ENCODE measurements around the gene SPTBN5.

The SPTBN5 gene

DNA sequence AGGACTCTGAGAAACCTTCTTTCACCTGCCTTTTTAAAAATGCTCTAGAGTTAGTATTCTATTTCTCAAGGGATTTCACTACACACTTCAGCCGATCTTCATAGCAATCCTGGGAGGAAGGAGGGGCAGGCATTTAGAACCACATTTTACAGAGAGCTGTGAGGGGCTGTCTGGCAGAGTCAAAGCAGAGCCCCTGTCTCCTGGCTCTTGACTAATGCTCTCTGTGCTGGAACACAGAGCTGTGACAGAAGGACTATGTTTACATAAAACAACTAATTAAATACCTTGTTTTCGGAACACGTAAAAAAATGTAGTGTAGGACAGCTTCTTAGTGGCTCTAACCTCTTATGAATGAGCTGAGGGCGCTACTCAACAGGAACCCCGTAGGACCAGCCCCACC is 7.6 kb upstream of the SPTBN5 start:
- no peak for DNase-seq

DNA sequence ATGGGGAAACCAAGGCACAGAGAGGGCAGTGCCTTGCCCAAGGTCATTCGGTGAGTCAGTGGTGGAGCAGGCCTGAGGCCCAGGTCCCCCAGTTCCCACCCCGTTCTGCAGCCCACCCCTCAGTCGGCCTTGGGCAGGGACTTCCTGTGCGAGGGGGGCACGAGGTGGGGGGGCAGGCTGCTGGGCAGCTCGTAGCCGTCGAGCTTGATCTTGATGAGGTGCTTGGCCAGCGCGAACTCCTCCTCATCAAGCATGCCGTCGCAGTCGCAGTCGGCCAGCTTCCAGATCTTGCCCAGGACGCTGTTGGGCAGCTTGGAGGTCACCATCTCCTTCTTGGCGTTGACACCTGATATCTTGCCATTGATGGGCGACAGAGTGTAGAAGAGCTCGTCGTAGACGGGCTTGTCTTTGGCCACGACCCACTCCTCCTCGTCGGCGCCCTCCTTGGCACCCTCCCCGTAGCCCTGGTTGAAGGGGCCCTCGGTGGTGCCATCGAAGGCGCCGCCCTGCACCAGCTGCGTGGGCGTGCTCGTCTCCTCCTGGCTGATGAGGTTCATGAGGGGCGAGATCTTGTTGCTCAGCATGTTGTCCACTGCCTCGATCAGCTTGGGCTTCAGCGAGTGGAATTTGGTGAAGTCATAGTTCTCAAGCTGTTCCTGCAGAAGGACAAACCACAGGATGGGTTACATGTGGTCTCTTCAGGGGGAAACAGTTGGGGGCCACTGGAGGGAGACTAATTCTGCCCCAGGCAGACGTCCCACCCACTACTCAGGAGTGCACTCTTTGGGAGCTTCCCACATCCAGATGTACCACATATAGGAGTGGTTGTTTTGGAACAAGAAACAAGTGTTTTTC is 6.9 kb upstream of the SPTBN5 start:
- DNase-seq, result no peak

DNA sequence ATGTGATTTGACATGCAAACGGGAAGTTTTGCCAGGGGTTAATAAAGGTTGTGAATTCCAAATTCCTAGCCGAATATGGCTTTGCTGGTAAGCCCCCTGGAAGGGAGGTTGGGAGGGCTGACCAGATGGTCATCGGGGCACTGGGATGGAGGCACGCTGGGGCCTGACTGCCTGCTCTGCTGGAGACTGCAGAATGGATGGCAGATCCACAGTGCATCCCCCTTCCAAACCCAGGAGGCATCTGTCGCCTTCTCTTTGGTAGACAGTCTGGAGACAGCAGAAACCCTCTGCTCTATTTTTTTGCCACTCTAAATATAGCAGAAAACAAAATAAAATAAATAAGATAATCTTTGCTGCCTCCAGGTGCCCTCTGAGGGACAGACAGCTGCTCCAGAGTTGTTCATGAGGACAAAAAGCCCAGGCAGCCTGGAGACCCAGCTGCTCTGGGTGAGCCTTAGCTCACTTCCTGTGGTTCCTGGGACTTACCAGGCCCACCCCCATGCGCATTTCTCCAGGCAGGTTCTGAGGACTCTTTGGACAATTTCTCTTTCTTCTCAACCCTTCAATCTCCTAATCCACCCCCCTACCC is 6.1 kb upstream of the SPTBN5 start:
- DNase-seq, result no peak

DNA sequence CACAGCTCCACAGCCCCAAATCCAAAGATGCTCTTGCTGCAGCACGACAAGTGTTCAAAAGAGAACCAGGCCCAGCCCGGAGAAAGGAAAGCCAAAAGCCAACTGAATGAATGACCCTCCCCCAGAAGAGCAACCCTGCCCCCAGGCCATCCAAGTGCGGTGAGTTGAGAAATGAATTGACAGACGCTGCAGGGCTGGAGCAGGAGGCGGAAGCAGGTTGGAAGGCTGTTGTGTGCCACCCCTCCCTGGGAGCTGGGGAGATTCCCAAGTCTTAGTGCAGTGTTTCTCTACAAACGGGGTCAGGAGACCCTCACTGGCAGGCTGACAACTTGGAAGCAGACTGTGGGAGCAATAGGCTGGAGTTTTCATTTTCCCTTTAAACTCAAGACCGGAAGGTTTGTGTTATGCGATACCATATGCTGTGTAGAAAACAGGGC is 3.5 kb upstream of the SPTBN5 start:
- no peak for DNase-seq

DNA sequence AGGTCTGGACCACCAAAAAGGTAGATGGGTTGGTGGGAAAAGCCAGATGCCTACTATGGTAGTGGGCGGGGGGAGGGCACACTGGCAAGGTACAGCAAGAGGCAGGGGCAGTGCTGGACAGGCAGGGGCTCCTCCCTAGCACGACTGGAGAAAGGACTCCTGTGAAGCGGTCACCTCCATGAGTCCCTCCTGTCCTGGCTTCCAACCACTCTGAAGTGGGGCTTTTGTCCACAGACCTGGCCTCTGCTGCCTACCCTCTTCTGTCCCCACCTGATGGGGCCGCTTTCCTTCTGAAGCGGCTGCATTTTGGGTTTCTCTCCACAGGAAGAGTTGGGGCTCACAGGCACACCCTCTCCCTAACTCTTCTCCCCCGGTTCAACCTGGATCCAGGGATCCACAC is 2.7 kb upstream of the SPTBN5 start:
- DNase-seq, result no peak

DNA sequence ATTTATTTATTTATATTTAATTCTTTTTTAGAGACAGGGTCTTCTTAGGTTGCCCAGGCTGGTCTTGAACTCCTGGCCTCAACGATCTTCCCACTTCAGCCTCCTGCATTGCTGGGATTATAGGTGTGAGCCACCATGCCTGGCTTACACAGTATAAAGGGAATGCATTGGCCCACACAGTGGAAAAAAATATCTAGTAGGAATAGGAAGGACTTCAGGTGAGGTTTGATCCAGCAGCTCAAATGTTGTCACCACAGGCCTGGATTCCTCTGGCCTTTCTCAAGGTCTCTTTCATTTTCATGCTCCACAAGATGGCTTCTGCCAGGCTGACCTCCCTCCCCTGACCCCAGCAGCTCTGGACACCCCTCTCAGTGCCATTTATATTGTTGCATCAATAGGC is 2.1 kb upstream of the SPTBN5 start:
- no peak for DNase-seq

DNA sequence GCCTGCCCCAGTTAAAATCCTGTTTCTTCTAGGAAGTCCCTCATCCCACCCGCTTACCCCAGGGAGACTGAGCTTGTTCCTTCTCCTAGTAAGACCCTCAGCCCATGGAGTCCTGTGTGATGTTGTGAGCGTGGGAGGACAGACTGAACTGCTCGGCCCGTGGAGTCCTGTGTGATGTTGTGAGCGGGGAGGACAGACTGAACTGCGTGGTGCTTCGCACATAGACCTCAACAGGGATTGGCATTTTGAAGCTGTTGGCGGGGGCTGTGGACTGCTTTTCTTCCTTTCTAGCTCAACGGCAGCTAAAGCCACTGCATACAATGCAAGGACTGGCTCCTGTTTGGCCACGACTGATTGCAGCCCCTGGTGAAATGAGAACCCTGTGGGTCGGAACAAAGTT is 1.6 kb upstream of the SPTBN5 start:
- DNase-seq, result no peak

DNA sequence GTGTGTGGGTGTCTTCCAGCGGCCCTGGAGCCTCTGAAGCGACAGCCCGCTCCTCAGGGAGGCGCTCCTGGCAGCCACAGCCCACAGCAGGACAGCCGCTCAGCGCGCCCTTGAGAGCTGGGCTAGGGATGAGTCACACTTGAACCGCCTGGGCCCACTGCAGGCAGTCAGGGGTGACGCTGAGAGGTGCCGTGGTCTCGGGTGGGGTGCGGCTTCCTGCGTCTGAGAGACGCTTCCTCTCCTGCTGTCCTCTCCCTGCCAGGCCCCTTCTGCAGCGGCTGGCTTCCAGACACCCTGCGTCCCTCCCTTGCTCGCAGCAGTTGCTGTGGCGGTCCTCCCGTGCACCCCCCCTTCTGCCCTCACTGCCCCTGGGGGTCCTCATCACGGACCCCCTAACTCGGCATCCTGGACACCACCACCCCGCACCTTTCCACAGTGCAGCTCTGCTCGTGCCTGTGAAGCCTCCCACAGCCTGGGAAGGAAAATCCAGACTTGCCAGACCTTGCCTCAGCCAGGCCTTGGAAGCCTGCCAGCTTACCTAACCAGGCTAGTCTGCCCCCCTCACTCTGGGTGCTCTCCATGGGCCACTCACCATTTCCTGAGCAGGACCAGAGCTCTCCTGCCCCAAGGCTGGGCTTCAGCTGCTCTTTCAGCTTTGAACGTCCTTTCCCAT is 1.1 kb upstream of the SPTBN5 start:
- peak; percentile 87 for DNase-seq

DNA sequence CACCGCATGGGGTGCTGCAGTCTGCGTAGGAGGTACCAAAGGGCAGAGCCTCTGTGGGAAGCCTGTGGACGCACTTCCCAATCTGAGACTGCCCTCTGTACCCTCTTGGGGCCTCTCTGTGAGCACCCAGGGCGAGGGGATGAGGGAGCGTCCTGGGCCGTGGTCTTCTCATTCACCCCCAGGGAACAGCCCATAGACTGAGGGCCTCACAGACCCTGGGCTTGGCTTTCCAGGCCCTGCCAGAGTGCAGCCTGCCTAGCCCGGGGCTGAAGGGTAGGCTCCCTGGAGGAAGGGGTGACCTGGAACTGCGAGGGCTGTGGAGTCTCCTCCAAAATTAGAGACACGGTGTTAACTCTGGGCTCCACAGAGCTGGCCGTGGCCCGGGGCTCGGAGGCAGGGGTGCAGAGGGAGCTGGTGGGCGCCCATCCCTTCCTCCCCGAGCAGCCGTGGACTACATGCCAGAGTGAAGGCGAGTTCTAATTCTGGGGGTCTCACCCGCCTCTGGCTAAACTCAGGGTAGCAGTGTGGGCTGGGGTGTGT is 468 bp upstream of the SPTBN5 start:
- no peak for DNase-seq

DNA sequence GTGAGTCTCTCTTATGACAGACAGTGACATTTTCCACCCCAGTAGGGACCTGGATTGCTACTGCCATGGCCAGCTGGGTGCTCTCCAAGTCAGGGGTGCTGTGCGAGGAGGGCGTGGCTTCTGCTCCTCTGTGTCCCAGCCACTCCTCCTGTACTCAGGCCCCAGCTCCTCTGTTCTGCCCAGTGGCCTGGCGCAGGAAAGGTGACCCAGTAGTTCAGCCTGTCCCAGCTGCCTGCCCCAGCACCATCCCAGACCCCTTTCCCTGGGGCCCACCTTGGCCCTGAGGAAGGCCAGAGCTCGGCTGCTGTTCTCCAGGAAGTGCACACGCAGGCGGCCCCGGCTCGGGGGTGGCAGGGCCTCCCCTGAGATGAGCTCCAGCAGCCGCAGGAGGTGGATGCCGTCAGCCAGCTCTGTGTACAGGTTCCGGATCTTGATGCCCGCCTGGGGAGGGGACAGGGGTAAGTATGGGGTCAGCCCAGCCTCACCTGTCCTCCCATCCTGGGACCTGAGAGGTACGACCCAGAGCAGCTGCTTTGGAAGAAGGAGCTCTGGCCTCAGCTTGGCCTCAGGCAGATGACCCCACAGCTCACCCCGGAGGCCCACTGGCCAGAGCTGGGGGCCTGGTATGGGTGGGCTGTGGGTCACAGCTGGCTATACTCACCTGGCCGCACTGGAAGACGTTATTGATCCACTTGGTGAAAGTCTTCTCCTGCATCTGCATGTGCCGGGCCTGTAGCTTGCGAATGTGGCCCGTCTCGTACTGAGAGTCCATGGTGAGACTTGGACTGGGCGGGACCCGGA is 1.0 kb downstream of the SPTBN5 start:
- no peak for DNase-seq

DNA sequence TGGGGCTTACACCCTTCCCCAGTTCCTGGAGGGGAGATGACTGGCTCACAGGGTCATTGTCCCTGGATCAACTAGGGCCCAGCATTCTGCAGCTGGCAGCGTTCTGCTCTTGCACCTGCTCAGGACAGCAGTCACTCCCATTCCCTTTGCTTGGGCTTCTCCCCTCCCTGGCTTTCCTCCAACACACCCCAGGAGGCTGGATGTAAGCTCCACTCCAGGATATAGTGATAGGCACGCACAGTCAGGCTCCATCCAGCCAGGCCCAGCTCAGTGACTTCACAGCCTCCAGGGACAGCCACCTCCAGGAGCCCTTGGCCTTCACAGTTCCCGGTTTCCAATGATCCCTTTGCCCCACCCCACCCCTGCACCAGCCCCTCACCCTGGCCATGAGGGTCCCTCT is 1.9 kb downstream of the SPTBN5 start:
- DNase-seq, result no peak

DNA sequence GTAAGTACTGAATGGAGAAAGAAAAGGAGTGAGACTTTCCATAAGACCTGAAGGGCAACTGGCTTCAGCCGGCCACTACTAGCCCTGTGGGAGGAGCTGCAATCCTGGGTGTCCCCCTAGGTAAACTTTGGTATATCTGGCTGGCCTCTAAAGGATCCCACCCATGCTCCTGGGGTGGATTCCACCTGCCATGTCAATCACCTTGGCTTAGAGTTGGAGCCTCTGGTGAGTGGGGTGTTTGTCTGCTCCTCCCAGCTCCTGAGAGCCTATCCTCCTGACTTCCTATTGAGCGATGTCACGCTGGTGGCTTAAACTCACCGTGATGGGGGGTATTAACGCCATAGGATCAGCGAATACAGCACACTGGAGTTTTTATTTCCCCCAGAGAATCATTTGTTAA is 2.6 kb downstream of the SPTBN5 start:
- no peak for DNase-seq

DNA sequence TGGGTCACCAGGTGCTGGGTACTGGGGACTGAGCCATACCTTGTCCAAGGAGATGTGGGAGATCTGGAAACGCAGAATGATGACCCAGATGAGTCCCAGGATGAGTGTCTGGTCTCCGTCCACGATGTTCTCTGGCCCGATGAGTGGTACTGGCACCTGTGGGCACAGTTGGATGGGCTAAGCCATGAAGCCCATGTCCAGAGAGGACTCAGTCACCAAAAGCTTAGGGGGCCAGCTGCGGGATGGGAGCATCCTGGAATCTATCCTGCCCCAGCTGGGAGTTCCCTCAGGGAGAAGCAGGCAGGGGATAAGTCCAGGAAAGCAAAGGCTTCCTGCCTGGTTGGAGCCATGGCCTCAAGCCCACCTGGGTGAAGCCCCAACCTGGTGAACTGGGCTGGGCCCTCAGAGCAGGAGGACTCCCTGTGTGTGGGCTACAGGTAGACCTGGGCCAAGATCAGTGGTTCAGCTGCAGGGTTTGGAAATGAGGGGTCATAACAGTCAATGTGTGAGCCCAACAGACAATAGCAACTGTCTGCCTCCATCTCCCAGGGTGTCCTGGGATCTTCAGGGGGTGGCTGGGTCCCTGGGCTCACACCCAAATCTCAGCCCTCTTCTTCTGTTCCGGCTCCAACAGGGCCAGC is 3.7 kb downstream of the SPTBN5 start:
- no peak for DNase-seq

DNA sequence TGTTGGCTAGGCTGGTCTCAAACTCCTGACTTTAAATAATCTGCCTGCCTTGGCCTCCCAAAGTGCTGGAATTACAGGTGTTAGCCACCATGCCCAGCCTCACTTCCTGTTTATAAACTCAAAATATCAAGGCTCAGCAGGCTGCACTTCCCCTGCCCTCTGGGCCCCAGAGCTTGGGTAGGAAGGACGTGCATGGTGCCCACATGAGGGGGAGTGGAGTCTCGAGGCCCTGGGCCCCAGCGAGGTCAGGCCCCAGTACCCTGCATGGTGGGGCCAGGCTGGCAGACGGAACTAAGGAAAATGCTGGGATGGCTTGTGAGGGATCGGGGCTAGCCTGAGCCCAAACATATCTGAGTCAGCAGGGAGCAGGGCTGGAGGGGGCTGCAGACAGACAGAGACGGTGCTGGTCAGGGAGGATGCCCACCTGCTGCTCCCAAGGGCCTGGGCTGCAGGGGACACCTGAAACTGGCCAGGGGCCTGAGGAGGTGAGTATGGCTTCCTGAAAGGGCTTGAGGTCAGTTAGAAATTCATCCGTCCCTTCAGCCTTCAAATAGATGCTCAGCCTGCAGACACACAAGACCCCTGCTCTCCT is 5.1 kb downstream of the SPTBN5 start:
- no peak for DNase-seq

DNA sequence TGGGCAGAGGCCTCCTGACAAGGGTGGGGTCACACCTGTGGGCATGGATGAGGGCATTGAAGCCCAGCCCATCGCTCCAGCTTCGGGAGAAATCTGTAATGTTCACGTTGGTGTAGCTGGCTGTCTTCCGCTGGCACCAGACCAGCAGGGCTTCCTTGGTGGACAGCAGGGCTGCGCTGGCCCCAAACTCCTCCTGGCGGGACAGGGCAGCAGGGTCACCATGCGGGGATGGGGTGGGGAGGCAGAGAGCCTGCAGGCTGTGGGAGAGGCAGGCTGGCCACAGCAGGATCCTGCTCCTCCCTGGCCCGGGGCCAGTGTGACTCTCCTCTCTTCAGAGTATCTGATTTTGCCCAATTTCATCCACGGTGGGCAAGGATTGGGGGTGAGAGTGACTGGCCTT is 6.0 kb downstream of the SPTBN5 start:
- no peak for DNase-seq

DNA sequence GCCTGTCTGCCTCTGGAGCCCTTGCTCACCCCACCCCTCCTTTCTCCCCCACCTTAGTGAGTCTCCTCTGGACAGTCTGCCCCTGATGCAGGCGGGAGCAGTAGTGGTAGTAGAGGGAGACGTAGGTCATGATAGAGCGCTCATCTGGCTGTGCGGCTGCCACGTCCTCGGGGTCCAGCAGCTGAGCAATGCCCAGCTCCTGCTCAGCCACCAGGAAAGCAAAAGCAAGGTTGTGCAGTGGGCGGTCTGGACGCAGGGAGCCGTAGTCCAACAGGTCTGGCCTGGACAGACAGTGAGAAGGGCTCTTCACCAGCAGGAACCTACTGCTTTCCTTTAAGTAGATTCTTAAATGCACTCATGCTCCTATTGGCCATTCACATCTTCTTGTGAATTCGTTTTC is 6.7 kb downstream of the SPTBN5 start:
- DNase-seq, result no peak

DNA sequence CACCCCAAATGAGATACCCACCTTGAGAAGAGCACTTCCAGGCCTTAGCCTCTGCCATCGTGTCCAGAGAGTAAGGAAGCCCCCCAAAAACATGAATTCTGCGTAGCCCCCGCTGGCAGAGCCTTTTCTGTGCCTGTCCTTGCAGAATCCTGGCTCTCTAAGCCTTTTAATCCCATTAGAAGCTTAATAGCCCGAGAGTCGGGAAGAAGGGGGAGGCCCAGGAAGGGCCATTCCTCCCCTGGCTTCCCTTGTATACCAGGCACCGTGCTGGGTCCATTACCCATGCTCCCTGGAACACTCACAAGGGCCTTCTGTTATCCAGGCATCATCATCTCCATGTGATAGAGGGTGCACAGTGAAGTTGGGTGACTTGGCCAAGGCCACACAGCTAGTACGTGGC is 7.1 kb downstream of the SPTBN5 start:
- no peak for DNase-seq

DNA sequence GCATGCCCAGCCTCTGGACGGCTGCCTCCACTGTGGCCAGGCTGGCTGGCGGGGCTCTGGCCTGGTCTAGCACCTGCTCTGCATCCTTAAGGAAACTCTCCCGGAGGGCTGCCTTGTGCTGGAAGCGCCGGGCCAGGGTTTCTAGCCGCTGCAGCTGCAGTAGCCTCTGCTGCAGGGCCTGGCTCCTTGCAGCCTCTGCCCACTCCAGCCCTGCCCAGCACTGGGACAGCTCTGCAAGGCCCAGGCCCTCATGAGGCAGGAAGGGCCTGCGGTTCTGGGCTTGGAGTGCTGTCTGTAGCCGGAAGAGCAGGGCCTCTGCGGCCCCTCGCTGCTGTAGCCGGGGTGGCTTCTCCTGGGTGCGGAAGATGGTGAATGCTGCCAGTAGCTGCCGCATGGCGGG is 8.0 kb downstream of the SPTBN5 start:
- DNase-seq, result no peak

DNA sequence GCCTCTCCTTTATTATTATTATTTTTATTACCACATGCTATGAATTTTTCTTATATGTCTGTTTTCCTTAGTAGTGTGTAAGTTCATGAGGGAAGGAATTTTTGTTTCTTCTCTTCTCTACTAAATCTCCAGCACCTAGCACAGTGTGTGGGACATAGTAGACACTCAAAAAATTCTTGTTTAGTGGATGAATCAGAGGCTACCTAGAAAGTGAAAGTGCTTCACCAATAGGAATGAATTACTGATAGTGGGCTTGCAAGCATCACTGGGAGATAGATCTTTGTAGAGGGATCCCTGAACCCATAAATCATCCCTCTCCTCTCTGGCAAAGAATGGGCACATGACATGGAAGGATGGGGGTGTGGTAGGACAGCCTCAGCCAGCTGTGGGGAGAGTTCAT is 8.5 kb downstream of the SPTBN5 start:
- DNase-seq, result no peak

DNA sequence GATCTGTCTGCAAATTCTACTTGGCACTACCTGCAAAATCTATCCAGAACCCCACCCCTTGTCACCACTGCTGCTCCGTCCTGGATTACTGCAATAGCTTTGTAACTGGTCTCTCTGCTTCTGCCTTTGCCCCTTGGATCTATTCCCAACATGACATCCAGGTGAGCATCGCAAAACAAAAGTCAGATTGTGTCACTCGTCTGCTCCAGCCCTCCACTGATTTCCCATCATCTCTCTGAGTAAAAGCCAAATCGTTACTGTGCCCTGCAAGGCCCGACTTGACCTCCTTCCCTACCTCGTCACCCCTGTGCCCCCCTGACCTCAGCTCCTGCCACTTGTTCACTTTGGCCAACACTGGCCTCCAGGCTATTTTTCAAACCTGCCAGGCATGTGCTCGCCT is 9.4 kb downstream of the SPTBN5 start:
- no peak for DNase-seq

DNA sequence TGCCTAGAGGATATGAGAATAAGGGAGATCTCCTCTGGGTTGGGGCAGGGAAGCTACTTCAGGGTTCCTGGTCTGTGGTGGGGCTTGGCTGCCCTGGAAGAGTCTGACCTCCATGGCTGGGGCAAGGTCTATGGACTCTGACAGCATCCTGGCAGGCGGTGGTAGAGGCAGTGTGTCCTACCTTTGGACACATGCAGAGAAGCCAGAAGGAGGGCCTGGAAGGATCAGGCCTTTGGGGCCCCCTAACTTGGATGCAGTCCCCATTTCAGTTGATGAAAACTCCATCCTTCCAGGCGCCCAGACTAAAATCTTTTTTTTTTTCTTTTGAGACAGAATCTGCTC is 10.4 kb downstream of the SPTBN5 start:
- no peak for DNase-seq
